ENCODE results near the gene SMC5. TPM values are rescaled to one million over a fixed set of nuclear protein-coding genes. Genes with fewer than 3 reads are reported as not detected.

The SMC5 gene
- total and polyA plus RNA-seq, 2 of the 13 experiments (the other 11 are each of a cell fraction or from before 2014, with no cell fraction given), result 7.2 to 26.7 TPM

DNA sequence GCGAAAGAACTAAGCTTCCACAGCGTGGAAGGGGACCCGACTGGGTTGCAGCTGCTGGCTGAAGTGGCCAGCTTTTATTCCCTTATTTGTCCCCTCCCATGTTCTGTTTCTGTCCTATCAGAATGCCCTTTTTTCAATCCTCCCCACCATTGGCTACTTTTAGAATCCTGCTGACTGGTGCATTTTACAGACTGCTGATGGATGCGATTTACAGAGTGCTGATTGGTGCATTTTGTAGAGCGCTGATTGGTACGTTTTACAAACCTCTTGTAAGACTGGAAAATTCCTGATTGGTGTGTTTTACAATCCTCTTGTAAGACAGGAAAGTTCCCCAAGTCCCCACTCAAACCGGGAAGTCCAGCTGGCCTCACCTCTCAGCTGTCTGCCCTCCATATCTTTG lies 105.0 kb downstream of the SMC5 start (continued):
- TF ChIP-seq, protein P1, sequence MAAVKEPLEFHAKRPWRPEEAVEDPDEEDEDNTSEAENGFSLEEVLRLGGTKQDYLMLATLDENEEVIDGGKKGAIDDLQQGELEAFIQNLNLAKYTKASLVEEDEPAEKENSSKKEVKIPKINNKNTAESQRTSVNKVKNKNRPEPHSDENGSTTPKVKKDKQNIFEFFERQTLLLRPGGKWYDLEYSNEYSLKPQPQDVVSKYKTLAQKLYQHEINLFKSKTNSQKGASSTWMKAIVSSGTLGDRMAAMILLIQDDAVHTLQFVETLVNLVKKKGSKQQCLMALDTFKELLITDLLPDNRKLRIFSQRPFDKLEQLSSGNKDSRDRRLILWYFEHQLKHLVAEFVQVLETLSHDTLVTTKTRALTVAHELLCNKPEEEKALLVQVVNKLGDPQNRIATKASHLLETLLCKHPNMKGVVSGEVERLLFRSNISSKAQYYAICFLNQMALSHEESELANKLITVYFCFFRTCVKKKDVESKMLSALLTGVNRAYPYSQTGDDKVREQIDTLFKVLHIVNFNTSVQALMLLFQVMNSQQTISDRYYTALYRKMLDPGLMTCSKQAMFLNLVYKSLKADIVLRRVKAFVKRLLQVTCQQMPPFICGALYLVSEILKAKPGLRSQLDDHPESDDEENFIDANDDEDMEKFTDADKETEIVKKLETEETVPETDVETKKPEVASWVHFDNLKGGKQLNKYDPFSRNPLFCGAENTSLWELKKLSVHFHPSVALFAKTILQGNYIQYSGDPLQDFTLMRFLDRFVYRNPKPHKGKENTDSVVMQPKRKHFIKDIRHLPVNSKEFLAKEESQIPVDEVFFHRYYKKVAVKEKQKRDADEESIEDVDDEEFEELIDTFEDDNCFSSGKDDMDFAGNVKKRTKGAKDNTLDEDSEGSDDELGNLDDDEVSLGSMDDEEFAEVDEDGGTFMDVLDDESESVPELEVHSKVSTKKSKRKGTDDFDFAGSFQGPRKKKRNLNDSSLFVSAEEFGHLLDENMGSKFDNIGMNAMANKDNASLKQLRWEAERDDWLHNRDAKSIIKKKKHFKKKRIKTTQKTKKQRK (IDR thresholded peaks at IDR 0.05; ENCODE audit: low read length), result no peak
- TF ChIP-seq HDAC6 (IDR thresholded peaks at IDR 0.05; ENCODE audit: low read depth, low read length), result no peak
- TF ChIP-seq, protein P2, sequence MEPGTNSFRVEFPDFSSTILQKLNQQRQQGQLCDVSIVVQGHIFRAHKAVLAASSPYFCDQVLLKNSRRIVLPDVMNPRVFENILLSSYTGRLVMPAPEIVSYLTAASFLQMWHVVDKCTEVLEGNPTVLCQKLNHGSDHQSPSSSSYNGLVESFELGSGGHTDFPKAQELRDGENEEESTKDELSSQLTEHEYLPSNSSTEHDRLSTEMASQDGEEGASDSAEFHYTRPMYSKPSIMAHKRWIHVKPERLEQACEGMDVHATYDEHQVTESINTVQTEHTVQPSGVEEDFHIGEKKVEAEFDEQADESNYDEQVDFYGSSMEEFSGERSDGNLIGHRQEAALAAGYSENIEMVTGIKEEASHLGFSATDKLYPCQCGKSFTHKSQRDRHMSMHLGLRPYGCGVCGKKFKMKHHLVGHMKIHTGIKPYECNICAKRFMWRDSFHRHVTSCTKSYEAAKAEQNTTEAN (CRISPR knock-in tag; conservative IDR thresholded peaks at IDR 0.05), result no peak
- TF ChIP-seq NFIC (IDR thresholded peaks at IDR 0.05; ENCODE audit: low read length), result no peak
- TF ChIP-seq, protein P3, sequence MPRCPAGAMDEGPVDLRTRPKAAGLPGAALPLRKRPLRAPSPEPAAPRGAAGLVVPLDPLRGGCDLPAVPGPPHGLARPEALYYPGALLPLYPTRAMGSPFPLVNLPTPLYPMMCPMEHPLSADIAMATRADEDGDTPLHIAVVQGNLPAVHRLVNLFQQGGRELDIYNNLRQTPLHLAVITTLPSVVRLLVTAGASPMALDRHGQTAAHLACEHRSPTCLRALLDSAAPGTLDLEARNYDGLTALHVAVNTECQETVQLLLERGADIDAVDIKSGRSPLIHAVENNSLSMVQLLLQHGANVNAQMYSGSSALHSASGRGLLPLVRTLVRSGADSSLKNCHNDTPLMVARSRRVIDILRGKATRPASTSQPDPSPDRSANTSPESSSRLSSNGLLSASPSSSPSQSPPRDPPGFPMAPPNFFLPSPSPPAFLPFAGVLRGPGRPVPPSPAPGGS (CRISPR knock-in tag; IDR thresholded peaks at IDR 0.05), result no peak
- no peak for TF ChIP-seq ZKSCAN8 (CRISPR knock-in tag; IDR thresholded peaks at IDR 0.05; ENCODE audit: borderline replicate concordance)
- no peak for TF ChIP-seq ZBTB8A (CRISPR knock-in tag; IDR thresholded peaks at IDR 0.05; ENCODE audit: borderline replicate concordance, low read depth)
- TF ChIP-seq RCOR2 (CRISPR knock-in tag; IDR thresholded peaks at IDR 0.05), result no peak
- TF ChIP-seq ZNF292 (CRISPR knock-in tag; IDR thresholded peaks at IDR 0.05; ENCODE audit: borderline replicate concordance, low read depth), result no peak

All from HepG2 (cell line).